ENCODE data around the gene ASTE1.

The ASTE1 gene

GRCh38 chr3:131026321-131027151 lies at the start of gene ASTE1, which contains the start of gene NEK11:
Gene ASTE1 (minus strand): TSS chr3:131026825. CDS start chr3:131025306, 1,519 bp downstream.
Gene NEK11 (plus strand): TSS chr3:131026877. CDS start chr3:131029709, 2,832 bp downstream.
- DNase-seq (ENCODE audit: low spot score) = peak; percentile 90

- no peak for DNase-seq (ENCODE audit: low spot score)
Observed at GRCh38 chr3:131075632-131076328, 49.2 kb upstream of the ASTE1 start.

- no peak for DNase-seq (ENCODE audit: low spot score)
Observed at GRCh38 chr3:131072845-131073244, 46.2 kb upstream of the ASTE1 start.

- DNase-seq (ENCODE audit: low spot score) = peak; percentile 5
Observed at GRCh38 chr3:131072099-131072559, 45.5 kb upstream of the ASTE1 start.

GRCh38 chr3:131067983-131068382 lies 41.4 kb upstream of the ASTE1 start:
- no peak for DNase-seq (ENCODE audit: low spot score)

- DNase-seq (ENCODE audit: low spot score) = no peak
Observed at GRCh38 chr3:131053043-131053859, 26.6 kb upstream of the ASTE1 start.

- no peak for DNase-seq (ENCODE audit: low spot score)
Observed at GRCh38 chr3:131050001-131050400, 23.4 kb upstream of the ASTE1 start.

GRCh38 chr3:131048030-131048429 lies 21.4 kb upstream of the ASTE1 start:
- no peak for DNase-seq (ENCODE audit: low spot score)

GRCh38 chr3:131047582-131047981 lies 21.0 kb upstream of the ASTE1 start:
- no peak for DNase-seq (ENCODE audit: low spot score)

- DNase-seq (ENCODE audit: low spot score) = peak; percentile 46
Observed at GRCh38 chr3:131042271-131042985, 15.8 kb upstream of the ASTE1 start.

GRCh38 chr3:131038326-131038725 lies 11.7 kb upstream of the ASTE1 start:
- DNase-seq (ENCODE audit: low spot score) = no peak

- DNase-seq (ENCODE audit: low spot score) = no peak
Observed at GRCh38 chr3:131036986-131037385, 10.4 kb upstream of the ASTE1 start.

- DNase-seq (ENCODE audit: low spot score) = no peak
Observed at GRCh38 chr3:131036200-131036816, 9.7 kb upstream of the ASTE1 start.

GRCh38 chr3:131033480-131034080 lies 7.0 kb upstream of the ASTE1 start:
- DNase-seq (ENCODE audit: low spot score) = peak; percentile 65

GRCh38 chr3:131031660-131032059 lies 5.0 kb upstream of the ASTE1 start:
- no peak for DNase-seq (ENCODE audit: low spot score)

GRCh38 chr3:131028844-131029243 lies 2.2 kb upstream of the ASTE1 start:
- DNase-seq (ENCODE audit: low spot score) = no peak

GRCh38 chr3:131025539-131025938 lies 1.1 kb downstream of the ASTE1 start:
- DNase-seq (ENCODE audit: low spot score) = no peak

GRCh38 chr3:131020122-131020693 lies 6.4 kb downstream of the ASTE1 start:
- DNase-seq (ENCODE audit: low spot score) = no peak

- DNase-seq (ENCODE audit: low spot score) = no peak
Observed at GRCh38 chr3:131018970-131019369, 7.7 kb downstream of the ASTE1 start.

GRCh38 chr3:131009698-131010097 lies 16.9 kb downstream of the ASTE1 start:
- DNase-seq (ENCODE audit: low spot score) = peak; percentile 25

All from activated CD4-positive, alpha-beta T cell treated with anti-CD3 and anti-CD28 coated beads, Interleukin-2, Interleukin-4, amounts not matched to agents 100 ng/mL and 50 ng/mL, durations not matched to agents 16 hours and 8 hours (primary cell).